Stimulated activated CD4-positive, alpha-beta T cell treated with anti-CD3 and anti-CD28 coated beads, Interleukin-4, amount 100 ng/mL, for 1 hour (primary cell): ENCODE data around the gene PARD3B.

ENCODE experiments used
- DNase-seq: peaks from one replicate; pipeline ENCODE4 v3.0.0-alpha.2; 2020

The PARD3B gene

DNA sequence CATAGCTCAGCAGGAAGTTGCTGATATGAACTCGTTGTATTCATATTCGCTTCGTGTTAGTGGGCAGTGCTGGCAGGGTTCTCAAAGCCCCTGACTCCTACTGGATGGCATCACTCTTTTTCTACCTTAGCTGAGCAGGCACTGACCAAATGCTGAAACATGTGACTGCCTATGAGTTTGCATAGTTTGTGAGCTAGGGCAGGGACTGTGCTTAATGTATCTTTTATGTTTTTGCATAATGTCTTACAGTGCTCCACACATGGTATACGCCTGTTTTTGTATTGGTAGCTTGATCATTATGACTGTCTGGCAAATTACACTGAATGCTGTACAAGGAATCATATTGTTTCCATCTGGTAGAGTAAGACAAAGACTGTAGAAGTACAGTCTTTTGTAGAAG lies 305.3 kb downstream of the PARD3B start:
- DNase-seq: no peak

DNA sequence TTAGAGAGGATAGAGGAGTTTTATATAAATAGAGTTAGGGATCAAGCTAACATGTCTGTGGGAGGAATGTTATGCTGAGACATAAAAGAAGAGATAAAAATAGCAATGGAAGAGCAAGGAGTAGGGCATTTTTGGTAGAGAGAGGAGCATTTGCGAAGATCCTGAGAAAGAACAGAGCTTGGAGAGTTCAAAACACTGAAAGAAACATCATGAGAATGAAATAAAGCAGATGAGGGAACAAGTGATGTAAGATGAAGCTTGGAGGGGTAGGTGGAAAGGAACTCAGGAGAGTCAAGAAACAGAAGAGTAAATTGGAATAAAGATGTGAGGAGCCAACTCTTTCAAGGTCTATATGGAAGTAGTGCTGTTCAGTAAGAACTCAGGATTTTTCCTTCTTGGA lies 308.6 kb downstream of the PARD3B start:
- DNase-seq: no peak

GRCh38 chr2:204860274-204860673 lies 315.0 kb downstream of the PARD3B start:
- DNase-seq: no peak

DNA sequence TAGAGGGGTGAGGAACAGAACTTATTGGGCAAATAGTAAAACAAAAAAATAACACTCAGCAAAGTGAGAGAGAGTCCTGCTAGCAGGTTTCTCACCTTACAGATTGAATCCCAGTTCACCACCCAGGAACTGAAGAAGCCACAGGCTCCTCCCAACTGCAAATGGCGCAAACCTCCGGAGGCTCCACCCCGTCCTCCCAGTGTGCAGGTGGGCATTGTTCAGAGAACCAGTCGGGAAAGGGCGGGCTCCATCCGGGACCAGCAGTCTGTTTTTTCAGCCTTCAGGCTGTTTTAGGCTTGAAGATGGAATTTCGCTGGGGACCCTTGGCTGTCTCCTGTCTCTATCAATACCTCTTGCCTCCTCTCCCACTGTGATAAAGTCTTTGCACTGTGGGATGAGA lies 317.5 kb downstream of the PARD3B start:
- no peak for DNase-seq

- DNase-seq: no peak
Observed at GRCh38 chr2:204863336-204863735, 318.1 kb downstream of the PARD3B start.

- no peak for DNase-seq
Observed at GRCh38 chr2:204869132-204869823, 324.0 kb downstream of the PARD3B start.

GRCh38 chr2:204870053-204870452 lies 324.8 kb downstream of the PARD3B start:
- DNase-seq: no peak

DNA sequence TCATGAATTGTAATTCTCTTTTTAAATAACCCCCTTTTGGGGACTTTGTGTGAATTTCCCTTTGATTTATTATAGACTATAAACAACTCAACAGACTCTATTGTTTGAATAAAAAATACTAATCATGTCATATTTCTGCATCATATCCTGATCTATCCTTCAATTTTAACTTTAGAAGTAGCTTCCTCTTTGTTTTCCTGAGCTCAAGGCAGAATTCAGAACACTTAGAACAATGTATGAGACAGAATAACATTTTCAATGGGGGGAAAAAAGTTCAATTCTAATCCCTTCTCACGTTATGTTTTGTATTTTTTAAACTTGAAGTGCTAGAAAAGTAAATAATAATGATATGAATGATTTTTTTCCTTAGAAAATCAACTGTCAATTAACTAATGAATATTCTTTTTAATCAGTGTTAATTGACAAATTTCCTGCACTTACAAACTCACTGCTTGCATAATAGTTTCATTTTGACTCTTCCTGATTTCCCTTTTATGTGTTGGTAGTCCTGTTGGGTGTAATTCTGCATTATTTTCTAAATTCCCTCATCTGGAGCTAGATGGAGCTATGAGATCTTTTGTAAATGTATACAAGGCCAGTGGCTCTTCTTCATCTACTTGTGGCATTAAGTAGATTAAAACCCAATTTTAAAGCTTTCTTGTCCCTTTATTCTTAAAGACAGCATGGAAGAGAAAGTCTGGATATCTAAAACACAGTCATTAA lies 326.1 kb downstream of the PARD3B start:
- no peak for DNase-seq

DNA sequence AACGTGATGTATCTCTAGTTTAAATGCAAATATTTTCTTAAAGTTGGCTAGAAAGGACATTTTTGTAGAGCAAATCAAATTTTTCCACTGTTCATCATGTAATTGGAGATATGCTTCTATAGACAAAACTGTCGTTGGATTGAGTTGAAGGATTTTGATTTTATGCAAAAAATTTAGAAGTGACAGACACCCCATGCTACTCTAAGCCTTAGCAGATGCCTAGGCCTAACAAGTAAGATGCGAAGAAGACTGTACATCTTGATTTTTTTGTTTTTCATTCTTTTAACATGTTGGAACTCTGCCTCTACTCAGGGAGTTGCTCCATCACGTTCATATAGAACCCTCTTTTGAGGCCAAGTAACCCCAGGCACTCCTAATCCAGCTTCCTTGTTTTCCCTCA lies 331.0 kb downstream of the PARD3B start:
- DNase-seq: no peak

DNA sequence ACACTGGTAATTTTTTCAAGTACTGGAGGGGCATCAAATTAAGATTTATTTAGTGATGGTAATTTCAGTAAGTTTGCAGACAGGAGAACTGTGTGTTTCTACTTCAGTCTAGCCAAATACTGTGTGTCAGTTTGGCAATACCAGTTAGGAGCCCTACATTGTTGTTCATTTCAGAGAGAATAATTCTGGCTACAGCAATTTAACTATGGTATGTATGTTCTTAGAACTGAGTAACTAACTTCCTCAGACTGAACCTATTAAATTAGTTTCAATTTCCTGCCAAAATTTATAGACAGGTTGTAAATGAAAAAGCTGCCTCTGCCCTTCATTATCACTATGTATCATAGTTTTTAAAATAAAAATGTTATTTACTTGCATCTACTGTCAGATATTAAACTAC lies 332.4 kb downstream of the PARD3B start:
- DNase-seq: no peak

- DNase-seq: no peak
Observed at GRCh38 chr2:204880928-204881327, 335.7 kb downstream of the PARD3B start.

DNA sequence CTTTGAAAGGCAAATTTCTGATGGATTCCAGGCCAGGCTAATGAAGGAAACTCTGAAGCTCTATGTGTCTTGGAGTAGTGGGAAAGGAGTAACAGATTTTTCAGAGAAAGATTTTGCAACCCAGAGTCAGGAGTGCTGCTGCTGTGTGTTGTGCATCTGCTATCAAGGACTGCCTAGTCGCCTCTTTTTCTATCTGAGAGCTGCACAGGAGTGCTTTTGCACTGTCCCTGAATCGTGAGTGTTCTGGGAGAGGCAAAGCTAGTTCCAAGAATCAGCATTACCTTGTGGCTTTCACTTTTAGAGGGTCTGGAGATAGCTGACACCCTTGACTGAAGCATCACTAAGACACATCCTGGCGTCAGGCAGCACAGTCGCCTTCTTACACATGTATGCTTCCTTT lies 336.4 kb downstream of the PARD3B start:
- DNase-seq: no peak

DNA sequence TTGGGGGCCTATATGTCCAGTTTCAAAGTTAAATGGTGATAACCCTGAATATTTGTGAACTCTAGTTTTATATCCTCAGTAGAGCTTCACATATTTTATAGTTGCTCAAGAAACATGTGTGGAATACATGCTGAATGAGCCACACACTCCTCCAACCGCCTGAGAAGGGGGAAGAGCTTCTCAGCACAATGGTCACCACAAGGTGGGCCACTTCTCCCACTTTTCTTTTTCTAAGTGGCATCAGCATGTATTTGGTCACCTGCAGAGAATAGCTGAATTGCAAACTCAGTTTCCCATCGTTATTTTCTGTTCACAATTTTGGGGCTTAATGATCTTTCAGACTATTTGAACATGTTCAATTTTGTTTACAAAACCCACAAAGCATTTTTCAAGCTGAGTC lies 340.5 kb downstream of the PARD3B start:
- DNase-seq: no peak

- DNase-seq: no peak
Observed at GRCh38 chr2:204886713-204887112, 341.4 kb downstream of the PARD3B start.

GRCh38 chr2:204888222-204888621 lies 342.9 kb downstream of the PARD3B start:
- DNase-seq: no peak

GRCh38 chr2:204890680-204891079 lies 345.4 kb downstream of the PARD3B start:
- no peak for DNase-seq

DNA sequence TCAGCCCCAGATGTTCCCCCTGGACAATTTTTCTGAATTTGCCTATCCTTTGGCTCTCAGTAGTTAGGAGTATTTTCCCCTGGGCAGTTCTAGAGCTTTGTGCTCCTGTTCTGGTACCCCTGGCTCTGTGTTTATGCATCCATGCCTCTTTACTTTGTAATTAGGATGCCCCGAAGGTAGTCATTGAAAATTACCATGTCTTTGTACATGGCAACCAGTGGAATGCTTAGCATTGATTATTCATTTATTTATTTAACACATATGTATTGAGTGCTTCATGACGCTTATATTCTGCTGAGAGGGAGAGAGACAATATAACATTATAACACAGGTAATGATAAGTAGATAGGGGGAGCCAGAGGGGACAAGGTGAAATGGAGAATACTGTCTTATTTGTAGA lies 346.5 kb downstream of the PARD3B start:
- no peak for DNase-seq

- DNase-seq: no peak
Observed at GRCh38 chr2:204892506-204893255, 347.4 kb downstream of the PARD3B start.

DNA sequence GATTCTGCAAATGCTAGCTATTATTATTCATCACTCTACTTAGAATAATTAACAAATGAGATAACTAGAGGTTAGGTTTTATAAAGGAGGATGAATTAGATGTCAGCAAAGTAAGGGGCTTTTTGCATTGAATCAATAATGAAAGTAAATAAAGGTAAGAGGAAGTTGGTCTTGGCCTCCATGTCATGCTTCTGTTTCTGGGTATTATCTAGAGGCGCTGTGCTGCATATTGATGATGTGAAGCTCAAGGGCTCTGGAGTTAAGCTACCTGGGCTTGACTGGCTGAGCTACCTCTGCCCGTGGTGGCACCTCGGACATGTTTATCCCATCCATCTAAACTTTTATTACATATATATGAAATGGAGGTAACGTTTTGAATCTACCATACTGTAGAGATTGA lies 350.9 kb downstream of the PARD3B start:
- DNase-seq: no peak

GRCh38 chr2:204897561-204897960 lies 352.3 kb downstream of the PARD3B start:
- DNase-seq: no peak

- no peak for DNase-seq
Observed at GRCh38 chr2:204898928-204899640, 353.8 kb downstream of the PARD3B start.

GRCh38 chr2:204899983-204900382 lies 354.7 kb downstream of the PARD3B start:
- DNase-seq: no peak

GRCh38 chr2:204900487-204900886 lies 355.2 kb downstream of the PARD3B start:
- no peak for DNase-seq
